NCI-H82 treated with DMSO at 0.1 percent for 48 hours (cell line): ENCODE data around the gene MPRIP.

ENCODE experiments used
- DNase-seq: peaks from one replicate; lab custom pipeline; 2025; ENCODE audit not compliant: unreplicated experiment; lab: John Stamatoyannopoulos, UW

MPRIP gene

GRCh38 chr17:17050346-17051345 lies 8.4 kb downstream of the MPRIP start:
- no peak for DNase-seq

DNA sequence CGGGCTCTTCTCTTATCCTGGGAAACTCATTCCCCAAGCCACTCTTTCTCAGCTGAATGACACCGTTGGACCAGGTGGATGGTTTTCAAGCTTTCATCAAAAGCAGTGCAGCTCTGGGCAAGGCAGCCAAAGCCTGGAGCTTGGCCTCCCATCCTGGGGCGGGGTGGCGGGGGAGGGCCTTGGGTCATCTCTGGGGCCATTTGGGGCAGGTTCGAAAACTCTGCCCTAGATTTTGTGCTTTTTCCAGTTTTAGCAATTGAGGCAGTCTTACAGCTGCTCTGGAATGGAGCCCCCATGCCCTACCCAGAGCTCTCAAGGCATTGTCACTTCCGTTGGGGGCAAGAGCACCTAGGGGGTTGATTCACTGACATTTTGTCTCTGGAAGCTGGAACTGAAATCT lies 9.1 kb downstream of the MPRIP start:
- no peak for DNase-seq

DNA sequence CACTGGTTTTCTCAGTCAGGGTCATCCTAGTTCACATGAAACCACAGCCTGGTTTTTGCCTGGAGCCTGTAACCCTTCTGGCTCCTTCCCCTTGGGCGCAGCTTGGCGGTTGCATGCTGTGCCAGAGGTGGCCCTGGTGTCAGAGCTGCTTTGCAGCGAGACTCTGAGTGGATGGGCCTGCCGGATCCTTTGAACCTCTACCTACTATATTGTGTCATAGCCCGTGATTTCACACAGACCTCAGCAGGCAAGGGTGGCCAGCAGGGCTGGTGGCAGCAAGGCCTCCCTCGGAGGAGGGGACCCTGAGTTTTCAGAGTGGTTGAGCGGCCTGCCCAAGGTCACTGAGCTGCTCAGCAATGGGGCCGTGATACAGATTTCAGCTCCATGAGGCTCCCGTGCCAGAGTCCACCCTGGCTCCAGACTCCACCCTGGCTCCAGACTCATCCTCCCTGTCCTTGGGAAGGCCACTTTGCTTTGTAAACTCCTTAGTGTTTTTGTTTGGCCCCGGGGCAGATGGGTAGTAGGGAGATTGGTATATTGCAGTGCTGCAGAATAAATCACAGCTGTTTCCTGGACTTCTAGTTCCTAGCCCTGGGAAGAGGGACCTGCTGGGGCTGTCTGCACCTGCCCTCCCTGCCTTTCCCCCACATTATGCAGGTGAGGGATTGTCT lies 9.7 kb downstream of the MPRIP start:
- DNase-seq = no peak

DNA sequence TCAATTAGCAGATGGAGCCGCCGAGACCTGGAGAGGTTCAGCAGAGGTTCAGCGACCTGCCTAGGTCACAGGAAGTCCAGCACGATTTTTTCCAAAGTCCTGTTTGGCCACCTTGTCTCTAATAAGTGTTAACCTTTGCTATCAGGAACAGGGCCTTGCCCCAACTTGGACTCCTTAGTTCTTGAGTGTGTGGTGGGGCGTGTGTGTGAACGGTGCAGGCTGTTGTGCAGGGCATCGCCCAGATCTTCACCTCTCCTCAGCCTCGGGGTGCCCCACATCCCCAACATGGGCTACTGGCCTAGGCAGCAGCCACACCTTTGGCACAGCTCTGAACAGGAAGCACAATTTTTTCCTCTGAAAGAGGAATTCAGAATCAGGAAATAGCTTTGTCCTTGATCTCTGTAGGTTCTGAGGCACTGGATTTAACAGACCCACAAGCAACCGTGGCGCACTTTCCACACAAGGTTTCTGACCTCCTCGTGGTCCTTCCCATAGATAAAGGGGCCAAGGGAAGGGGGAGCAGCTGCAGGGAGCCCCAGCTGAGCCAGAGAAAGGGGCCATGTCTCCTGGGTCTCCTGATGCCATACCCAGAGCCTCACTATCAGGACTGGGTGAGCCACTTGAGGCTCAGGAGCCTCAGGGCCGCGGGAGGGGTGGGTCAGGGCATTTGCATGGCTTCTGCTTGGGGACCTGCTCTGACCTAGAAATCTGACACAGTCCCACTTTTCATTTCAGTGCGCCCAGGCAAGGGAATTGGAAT lies 10.4 kb downstream of the MPRIP start:
- no peak for DNase-seq

GRCh38 chr17:17053446-17054379 lies 11.5 kb downstream of the MPRIP start:
- DNase-seq = no peak

- no peak for DNase-seq
These were observed 12.4 kb downstream of the MPRIP start for GRCh38 chr17:17054636-17055035.

DNA sequence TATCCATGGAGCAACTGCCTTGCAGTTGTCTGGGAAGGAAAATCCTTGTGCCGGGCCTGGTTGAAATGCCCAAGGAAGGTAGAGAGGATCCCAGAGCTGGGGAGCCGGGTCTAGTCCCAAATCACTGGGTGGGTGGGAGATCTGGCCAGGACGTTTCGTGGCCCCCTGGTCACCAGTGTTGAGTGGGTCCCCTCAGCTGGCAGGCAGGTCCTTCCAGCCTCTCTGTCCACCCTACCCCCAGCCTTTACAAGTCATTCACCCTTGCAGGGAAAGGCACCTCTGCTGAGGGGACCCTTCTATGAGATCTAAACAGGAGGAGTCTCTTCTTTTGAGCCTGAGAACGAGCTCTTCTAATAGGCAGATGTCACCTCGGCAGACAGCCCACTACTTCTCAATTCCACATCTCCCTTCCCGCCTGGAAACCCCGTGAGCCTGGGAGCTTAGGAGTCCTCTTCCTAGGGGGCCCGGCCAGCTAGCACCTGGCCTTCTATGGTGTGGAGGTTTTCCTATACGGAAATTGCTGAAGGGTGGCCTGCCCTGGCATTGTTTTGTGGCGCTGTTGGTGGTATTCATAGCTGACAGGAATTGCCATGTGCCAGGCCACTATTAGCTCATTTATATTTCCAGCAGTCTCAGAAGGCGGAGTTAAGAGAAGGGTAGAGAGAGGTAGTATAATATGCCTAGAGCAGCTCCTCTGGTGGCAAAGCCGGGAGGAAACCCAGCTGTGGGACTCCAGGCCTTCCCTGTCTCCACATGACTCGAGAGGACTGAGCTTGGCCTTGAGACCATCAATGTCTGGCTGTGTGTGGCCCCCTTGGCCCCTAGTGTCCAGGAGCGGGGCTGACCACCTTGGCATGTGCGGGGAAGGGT lies 13.3 kb downstream of the MPRIP start:
- DNase-seq = no peak

- no peak for DNase-seq
These were observed 13.9 kb downstream of the MPRIP start for GRCh38 chr17:17056156-17056539.

- no peak for DNase-seq
These were observed 14.8 kb downstream of the MPRIP start for GRCh38 chr17:17057057-17057551.

DNA sequence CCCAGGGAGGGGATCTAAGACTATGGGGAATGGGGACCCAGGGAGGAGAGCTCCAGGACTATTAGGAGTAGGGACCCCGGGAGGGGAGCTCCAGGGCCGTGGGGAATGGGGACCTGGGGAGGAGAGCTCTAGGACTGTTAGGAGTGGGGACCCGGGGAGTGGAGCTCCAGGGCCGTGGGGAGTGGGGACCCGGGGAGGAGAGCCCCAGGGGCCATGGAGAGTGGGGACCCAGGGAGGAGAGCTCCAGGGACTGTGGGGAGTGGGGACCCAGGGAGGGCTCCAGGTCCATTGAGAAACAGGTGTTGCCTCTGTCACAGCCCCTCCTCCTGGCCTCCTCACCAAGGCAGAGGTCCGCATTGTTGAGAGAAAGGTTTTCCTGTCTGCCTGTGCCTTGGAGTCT lies 16.0 kb downstream of the MPRIP start:
- DNase-seq = no peak

DNA sequence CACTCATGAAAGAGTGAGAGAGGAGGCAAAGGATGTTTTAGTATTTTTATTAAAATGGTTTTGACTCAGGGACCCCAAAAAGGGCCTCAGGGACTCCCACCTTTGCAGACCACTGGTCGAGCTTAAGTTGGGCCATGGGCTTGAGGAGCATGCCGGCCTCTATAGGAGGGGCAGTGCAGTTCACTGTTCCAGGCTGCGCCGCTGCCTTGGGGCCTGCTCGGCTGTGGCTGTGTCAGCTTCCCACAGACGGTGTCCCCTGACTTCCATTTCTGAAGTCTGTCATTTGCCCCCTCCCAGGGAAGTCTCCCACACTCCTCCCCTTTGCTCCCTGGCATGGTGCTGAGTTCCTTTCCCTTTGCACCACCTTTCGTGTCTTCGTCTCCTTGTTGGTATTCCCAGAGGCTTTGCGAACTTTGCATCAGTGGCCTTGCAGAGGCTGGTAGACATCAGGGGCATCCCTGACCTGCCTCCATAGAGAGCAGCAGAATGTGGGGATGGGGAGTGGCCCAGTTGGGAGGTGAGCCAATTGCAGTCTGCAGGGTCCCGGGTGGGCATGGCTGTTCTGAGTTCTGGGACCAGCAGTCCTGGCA lies 17.1 kb downstream of the MPRIP start:
- DNase-seq = no peak

DNA sequence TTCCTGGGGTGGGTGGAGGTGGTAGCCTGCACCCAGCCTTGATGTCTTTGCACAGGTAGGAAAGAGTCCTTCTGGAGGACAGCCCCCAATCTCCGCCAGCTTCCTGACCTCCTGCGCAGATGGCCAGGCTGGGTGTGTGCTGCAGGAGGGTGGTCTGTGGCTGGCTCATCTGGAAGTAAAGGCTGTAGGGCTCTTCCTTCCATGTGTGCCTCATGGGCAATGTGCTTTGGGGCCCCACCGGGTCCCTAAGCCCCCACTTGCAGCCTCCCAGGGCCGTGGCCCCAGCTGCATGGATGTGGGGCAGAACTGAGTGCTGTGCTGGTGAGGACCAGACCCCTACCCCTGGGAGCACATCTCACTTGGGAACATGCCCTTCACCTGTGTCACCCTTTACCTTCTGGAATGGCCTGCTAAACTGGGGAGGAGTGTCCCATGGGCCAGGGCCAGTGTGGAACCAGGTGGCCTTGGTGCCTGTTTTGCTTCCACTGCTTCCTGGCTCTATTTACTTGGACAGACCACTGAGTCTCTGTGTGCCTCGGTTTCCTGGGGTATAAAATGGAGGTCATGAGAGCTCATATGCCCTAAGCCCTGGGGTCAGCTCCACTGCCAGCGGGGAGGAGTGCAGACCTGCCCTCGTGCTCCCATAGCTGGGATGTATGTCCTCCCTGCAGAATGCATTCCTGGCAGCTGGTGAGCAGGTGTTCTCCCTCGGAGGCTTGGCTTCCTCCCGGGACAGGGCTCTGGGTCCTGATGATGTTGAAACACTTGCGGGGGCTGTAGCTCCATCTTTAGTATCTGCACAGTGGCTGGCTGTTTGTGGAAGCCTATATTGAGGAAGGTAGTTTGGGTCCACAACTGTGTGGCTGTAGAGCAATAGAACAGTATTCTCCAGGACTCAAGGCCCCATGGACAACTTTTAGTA lies 18.0 kb downstream of the MPRIP start:
- DNase-seq = no peak

- DNase-seq = no peak
These were observed 18.7 kb downstream of the MPRIP start for GRCh38 chr17:17060930-17061329.

DNA sequence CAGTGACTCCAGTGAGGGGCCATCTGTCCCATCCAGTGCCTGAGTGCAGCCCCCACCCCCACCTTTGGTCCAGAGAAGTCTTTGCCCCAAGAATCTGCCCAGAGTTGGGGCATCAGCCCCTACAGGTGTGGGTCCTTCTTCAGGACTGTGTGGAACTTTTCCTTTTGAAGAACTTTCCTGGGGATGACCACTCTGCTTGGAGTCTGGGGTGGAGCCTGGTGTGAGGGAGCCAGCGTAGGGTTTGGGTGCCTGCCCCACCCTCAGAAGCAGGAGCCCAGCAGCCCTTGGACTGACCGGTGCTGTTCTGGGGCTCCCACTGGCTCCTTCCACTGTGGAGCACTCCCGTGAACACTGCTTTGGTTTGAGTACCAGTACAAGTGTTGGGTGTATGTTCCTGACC lies 19.3 kb downstream of the MPRIP start:
- no peak for DNase-seq

DNA sequence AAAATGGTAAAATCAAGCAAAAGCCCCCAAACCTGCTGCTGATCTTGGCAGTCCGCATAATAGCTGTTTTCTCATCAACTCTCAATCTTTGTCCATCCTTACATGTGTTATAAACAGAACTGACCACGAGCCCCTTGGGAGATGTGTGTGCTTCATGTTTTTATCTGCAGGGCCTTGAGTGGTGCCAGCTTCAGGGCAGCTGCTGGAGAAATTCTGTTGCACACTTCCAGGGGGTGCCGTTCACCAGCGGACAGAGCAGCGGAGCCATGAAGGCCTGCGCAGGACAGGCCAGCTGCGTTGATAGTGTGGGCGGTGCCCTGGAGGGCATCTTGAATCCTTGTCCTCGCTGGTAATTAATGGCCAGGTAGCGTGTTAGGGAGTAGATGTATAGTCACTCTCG lies 20.1 kb downstream of the MPRIP start:
- no peak for DNase-seq

DNA sequence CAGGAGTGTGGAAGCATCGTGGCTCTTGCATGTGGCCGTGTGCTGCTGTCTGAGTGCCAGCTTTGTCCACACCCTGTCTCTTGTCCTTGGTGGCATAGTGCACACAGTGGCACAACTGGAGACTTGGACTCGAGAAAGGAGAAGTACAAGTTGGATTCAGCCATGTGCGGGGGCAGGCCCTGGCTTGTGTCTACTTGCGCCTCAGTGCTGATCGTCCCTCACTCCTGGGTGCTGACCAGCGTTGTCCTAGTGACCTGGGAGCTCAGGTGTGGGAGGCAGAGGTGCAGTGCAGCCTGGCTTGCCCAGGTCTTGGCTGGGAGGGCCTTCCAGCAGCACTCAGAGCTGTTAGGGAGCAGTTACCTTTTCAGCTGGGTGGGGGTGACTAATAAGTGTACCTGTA lies 20.6 kb downstream of the MPRIP start:
- no peak for DNase-seq

GRCh38 chr17:17063546-17064122 lies 21.4 kb downstream of the MPRIP start:
- no peak for DNase-seq

DNA sequence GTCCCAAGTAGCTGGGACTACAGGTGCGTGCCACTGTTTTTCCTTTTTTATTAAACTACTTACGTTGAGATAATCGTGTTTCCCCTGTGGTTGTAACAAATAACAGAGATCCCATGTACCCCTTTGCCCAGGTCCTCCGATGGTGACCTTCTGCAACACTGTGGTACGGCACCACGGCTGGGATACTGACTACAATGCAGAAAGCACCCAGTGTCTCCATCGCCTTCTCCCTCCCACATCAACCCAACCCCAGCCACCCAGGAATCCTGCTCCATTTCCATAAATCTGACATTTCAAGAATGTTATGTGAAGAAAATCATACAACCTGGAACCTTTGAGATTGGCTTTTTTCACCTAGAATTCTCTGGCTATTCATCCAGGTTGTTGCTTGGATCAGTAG lies 22.1 kb downstream of the MPRIP start:
- DNase-seq = no peak
